Fibroblast of lung (primary cell): ENCODE measurements around the gene CRELD2. TPM values are rescaled to one million over a fixed set of nuclear protein-coding genes. Genes with fewer than 3 reads are reported as not detected.

Experiments
- DNase-seq, 2 donors: peaks; one replicate each; pipeline versions ENCODE4 v3.0.0 to v3.0.0-alpha.2; 2010; ENCODE audit warnings: low read depth in 2 of 2
- H2AFZ ChIP-seq: 2 replicates; pipeline ENCODE4 v1.5.1; 2012; ENCODE audit warnings: low read length, control low read depth, inconsistent platforms
- H3K27ac ChIP-seq: 2 replicates; pipeline ENCODE4 v1.5.1; 2011; ENCODE audit warnings: low read length, control low read depth; ENCODE audit not compliant: insufficient read depth
- H3K27me3 ChIP-seq: 2 replicates; pipeline ENCODE4 v1.5.1; 2011; ENCODE audit warnings: mild to moderate bottlenecking, low read length; ENCODE audit not compliant: control insufficient read depth, insufficient read depth
- H3K36me3 ChIP-seq: 2 replicates; pipeline ENCODE4 v1.5.1; 2011; ENCODE audit warnings: low read length; ENCODE audit not compliant: control insufficient read depth, insufficient read depth
- H3K4me1 ChIP-seq: 2 replicates; pipeline ENCODE4 v1.5.1; 2011; ENCODE audit warnings: low read length; ENCODE audit not compliant: control insufficient read depth, insufficient read depth; ENCODE audit errors: extremely low read depth
- H3K4me2 ChIP-seq: 2 replicates; pipeline ENCODE4 v1.5.1; 2011; ENCODE audit warnings: low read length, control low read depth; ENCODE audit not compliant: insufficient read depth; ENCODE audit errors: extremely low read depth
- H3K4me3 ChIP-seq, 4 experiments: fragments of 200-600 bp in 1 of 4; sonication (generic) in 1 of 4; replicated peaks in 1 of 4; 2 replicates each; pipeline ENCODE4 v1.5.1; 2011 to 2016; ENCODE audit warnings: low read length in 4 of 4, low read depth in 3 of 4, mild to moderate bottlenecking in 3 of 4, control low read depth in 2 of 4, inconsistent platforms in 1 of 4, mixed read lengths in 1 of 4; ENCODE audit not compliant: insufficient read depth in 1 of 4; ENCODE audit errors: control extremely low read depth in 1 of 4
- H3K79me2 ChIP-seq: 2 replicates; pipeline ENCODE4 v1.5.1; 2012; ENCODE audit warnings: mild to moderate bottlenecking, low read length, inconsistent platforms; ENCODE audit not compliant: control insufficient read depth, insufficient read depth
- H3K9ac ChIP-seq: 2 replicates; pipeline ENCODE4 v1.5.1; 2011; ENCODE audit warnings: mild to moderate bottlenecking, low read length, control low read depth; ENCODE audit not compliant: insufficient read depth
- H3K9me3 ChIP-seq: 2 replicates; pipeline ENCODE4 v1.5.1; 2012; ENCODE audit warnings: low read depth, low read length; ENCODE audit not compliant: control insufficient read depth, insufficient read depth
- H4K20me1 ChIP-seq: 2 replicates; pipeline ENCODE4 v1.5.1; 2011; ENCODE audit warnings: low read length; ENCODE audit not compliant: control insufficient read depth, insufficient read depth; ENCODE audit errors: extremely low read depth
- CTCF ChIP-seq, 2 donors: IDR thresholded peaks in 1 of 2; conservative IDR thresholded peaks in 1 of 2; 1 replicate in 1 of 2; 2 replicates in 1 of 2; pipeline ENCODE4 v1.5.1; 2011 to 2012; ENCODE audit warnings: low read length in 2 of 2, control low read depth in 1 of 2, inconsistent platforms in 1 of 2, low read depth in 1 of 2, mild to moderate bottlenecking in 1 of 2
- EZH2 ChIP-seq: IDR thresholded peaks from 2 replicates; pipeline ENCODE4 v1.5.1; 2012; ENCODE audit warnings: low read length, control low read depth, mild to moderate bottlenecking; ENCODE audit errors: missing control alignments
- polyA plus RNA-seq, 2 donors: library from polyadenylated mRNA; depleted of rRNA in 1 of 2; stranded (reverse) in 1 of 2; unstranded in 1 of 2; fragments of >200 nt; gene quantifications; 2 replicates each; pipeline ENCODE4 v1.2.1, GENCODE V29; 2011 to 2012; ENCODE audit warnings: missing spikeins in 1 of 2
- total RNA-seq: library from RNA; depleted of rRNA; stranded (reverse); fragments of >200 nt; gene quantifications from 2 replicates; pipeline ENCODE4 v1.2.1, GENCODE V29; 2014

Gene CRELD2
- total and polyA plus RNA-seq, 2 donors (not counting 1 experiment from before 2014, with no cell fraction given), result 45.3 to 56.6 TPM

GRCh38 chr22:49976439-49977175 lies 58.2 kb downstream of the CRELD2 start:
- H3K27ac ChIP-seq, result no peak overlapping the region
- H3K4me1 ChIP-seq, result peaks cover 2% of the 10 kb centered on the region
- H3K9ac ChIP-seq, result no peak overlapping the region
- no peaks in the 10 kb centered on the region for H3K27me3 ChIP-seq
- no peak overlapping the region for H2AFZ ChIP-seq
- H3K4me2 ChIP-seq, result no peak overlapping the region
- no peaks in the 10 kb centered on the region for H3K79me2 ChIP-seq
- TF ChIP-seq EZH2, result no peak
- no peak for TF ChIP-seq CTCF (conservative IDR thresholded peaks at IDR 0.05 in 1 of 2, IDR thresholded peaks at IDR 0.05 in 1 of 2; ENCODE audit: low read depth in 1 of 2, low read length in 2 of 2)
- no peaks in the 10 kb centered on the region for H4K20me1 ChIP-seq
- H3K9me3 ChIP-seq, result no peaks in the 10 kb centered on the region
- no peak for DNase-seq
- H3K36me3 ChIP-seq, result no peaks in the 10 kb centered on the region
- no peak overlapping the region for H3K4me3 ChIP-seq

Other genes with a start within 250 kb of the CRELD2 start
- 23.9 and 26.6 TPM in 2 replicates for gene BRD1, start 90.8 kb upstream of the CRELD2 start, total RNA-seq
- 4.3 and 4.4 TPM in 2 replicates for gene BRD1, start 90.8 kb upstream of the CRELD2 start, polyA plus RNA-seq
- 6.3 and 6.4 TPM in 2 replicates for gene ZBED4, start 64.8 kb upstream of the CRELD2 start, total RNA-seq
- 3.5 and 4.8 TPM in 2 replicates for gene ZBED4, start 64.8 kb upstream of the CRELD2 start, polyA plus RNA-seq
- 19.0 and 21.3 TPM in 2 replicates for gene ALG12, start 196 bp upstream of the CRELD2 start, total RNA-seq
- gene ALG12, start 196 bp upstream of the CRELD2 start, polyA plus RNA-seq, result 9.6 and 10.5 TPM in 2 replicates
- gene PIM3, start 42.1 kb downstream of the CRELD2 start, total RNA-seq, result 40.1 and 47.7 TPM in 2 replicates
- gene PIM3, start 42.1 kb downstream of the CRELD2 start, polyA plus RNA-seq, result 6.8 and 8.0 TPM in 2 replicates
- gene IL17REL, start 94.1 kb downstream of the CRELD2 start, total RNA-seq, result under 0.01 TPM in 1 of 2 replicates, not detected in the other
- not detected in 2 replicates for gene IL17REL, start 94.1 kb downstream of the CRELD2 start, polyA plus RNA-seq
- not detected in 2 replicates for gene TTLL8, start 139.7 kb downstream of the CRELD2 start, total RNA-seq
- not detected in 2 replicates for gene TTLL8, start 139.7 kb downstream of the CRELD2 start, polyA plus RNA-seq
- under 0.01 TPM in 2 replicates for gene MLC1, start 166.8 kb downstream of the CRELD2 start, total RNA-seq
- gene MLC1, start 166.8 kb downstream of the CRELD2 start, polyA plus RNA-seq, result not detected in 2 replicates
- gene MOV10L1, start 171.4 kb downstream of the CRELD2 start, total RNA-seq, result 0.83 and 1.0 TPM in 2 replicates
- 0.03 and 0.40 TPM in 2 replicates for gene MOV10L1, start 171.4 kb downstream of the CRELD2 start, polyA plus RNA-seq